Liver (tissue), 9 donors: ENCODE data around the gene CACNB4. TPM values are rescaled to one million over a fixed set of nuclear protein-coding genes. Genes with fewer than 3 reads are reported as not detected.

ENCODE experiments used
- DNase-seq: peaks from one replicate; pipeline ENCODE4 v3.0.0-alpha.2; 2017; ENCODE audit warnings: low spot score
- H3K27ac ChIP-seq, 2 donors: one replicate each; pipeline ENCODE4 v1.7.0; 2013; ENCODE audit warnings: inconsistent platforms in 2 of 2, low read length in 2 of 2, control low read depth in 1 of 2, low read depth in 1 of 2, mild to moderate bottlenecking in 1 of 2
- H3K27me3 ChIP-seq, 4 donors: one replicate each; pipeline versions ENCODE4 v1.6.1 to v1.7.0; 2013; ENCODE audit warnings: low read length in 3 of 4, inconsistent platforms in 1 of 4, mild to moderate bottlenecking in 1 of 4, moderate library complexity in 1 of 4; ENCODE audit not compliant: control insufficient read depth in 4 of 4, insufficient read depth in 4 of 4
- H3K36me3 ChIP-seq, 4 donors: one replicate each; pipeline versions ENCODE4 v1.6.1 to v1.7.0; 2013; ENCODE audit warnings: low read length in 3 of 4, mild to moderate bottlenecking in 3 of 4, low read depth in 1 of 4, moderate library complexity in 1 of 4; ENCODE audit not compliant: control insufficient read depth in 4 of 4, insufficient read depth in 3 of 4
- H3K4me1 ChIP-seq, 4 donors: one replicate each; pipeline versions ENCODE4 v1.6.1 to v1.7.0; 2013; ENCODE audit warnings: low read length in 3 of 4, mild to moderate bottlenecking in 3 of 4, moderate library complexity in 1 of 4; ENCODE audit not compliant: control insufficient read depth in 4 of 4, insufficient read depth in 4 of 4
- H3K4me3 ChIP-seq, 3 donors: one replicate each; pipeline versions ENCODE4 v1.6.1 to v1.7.0; 2013; ENCODE audit warnings: low read length in 3 of 3, control low read depth in 1 of 3, low read depth in 1 of 3, mild to moderate bottlenecking in 1 of 3
- H3K9ac ChIP-seq, 2 donors: one replicate each; pipeline ENCODE4 v1.7.0; 2013; ENCODE audit warnings: low read length in 2 of 2, mild to moderate bottlenecking in 2 of 2, moderate library complexity in 2 of 2, control low read depth in 1 of 2, low read depth in 1 of 2
- H3K9me3 ChIP-seq, 4 donors: one replicate each; pipeline versions ENCODE4 v1.6.1 to v1.7.0; 2013; ENCODE audit warnings: low read length in 3 of 4; ENCODE audit not compliant: control insufficient read depth in 4 of 4
- ATF3 ChIP-seq: IDR thresholded peaks from 2 replicates; pipeline ENCODE4 v1.6.1; 2016; ENCODE audit warnings: antibody characterized with exemption
- CTCF ChIP-seq: fragments of 150-350 bp; IDR thresholded peaks from 2 replicates; pipeline ENCODE4 v1.5.1; 2017; ENCODE audit warnings: improper control_type of control experiment, low read depth, low read length; ENCODE audit not compliant: missing input control
- FOXA1 ChIP-seq: IDR thresholded peaks from 2 replicates; pipeline ENCODE4 v1.6.1; 2016; ENCODE audit warnings: antibody characterized with exemption
- FOXA2 ChIP-seq: IDR thresholded peaks from 2 replicates; pipeline ENCODE4 v1.6.1; 2016; ENCODE audit warnings: antibody characterized with exemption
- HNF4A ChIP-seq, 2 donors: conservative IDR thresholded peaks; 2 replicates each; pipeline ENCODE4 v1.6.1; 2016; ENCODE audit warnings: antibody characterized with exemption in 2 of 2, mild to moderate bottlenecking in 2 of 2
- HNF4G ChIP-seq: IDR thresholded peaks from 2 replicates; pipeline ENCODE4 v1.6.1; 2016; ENCODE audit warnings: antibody characterized with exemption
- JUND ChIP-seq, 2 donors: IDR thresholded peaks; 2 replicates each; pipeline ENCODE4 v1.6.1; 2016; ENCODE audit warnings: antibody characterized with exemption in 2 of 2
- MAX ChIP-seq: IDR thresholded peaks from 2 replicates; pipeline ENCODE4 v1.6.1; 2016; ENCODE audit warnings: antibody characterized with exemption
- NR2F2 ChIP-seq: IDR thresholded peaks from 2 replicates; pipeline ENCODE4 v1.6.1; 2016; ENCODE audit warnings: antibody characterized with exemption
- RAD21 ChIP-seq, 2 donors: IDR thresholded peaks; 2 replicates each; pipeline ENCODE4 v1.6.1; 2016; ENCODE audit warnings: antibody characterized with exemption in 2 of 2, mild to moderate bottlenecking in 2 of 2
- REST ChIP-seq: IDR thresholded peaks from 2 replicates; pipeline ENCODE4 v1.6.1; 2016; ENCODE audit warnings: antibody characterized with exemption, mild to moderate bottlenecking
- RXRA ChIP-seq, 2 donors: IDR thresholded peaks; 2 replicates each; pipeline ENCODE4 v1.6.1; 2017 to 2018; ENCODE audit warnings: antibody characterized with exemption in 2 of 2, mild to moderate bottlenecking in 1 of 2
- SP1 ChIP-seq: IDR thresholded peaks from 2 replicates; pipeline ENCODE4 v1.6.1; 2018; ENCODE audit warnings: antibody characterized with exemption, mild to moderate bottlenecking
- TAF1 ChIP-seq: conservative IDR thresholded peaks from 2 replicates; pipeline ENCODE4 v1.6.1; 2016; ENCODE audit warnings: antibody characterized with exemption, mild to moderate bottlenecking
- WGBS: extraction: QIAGEN DNeasy Blood & Tissue Kit; methylation state at CpG from one replicate; pipeline ENCODE4 v1.1.7; 2013; 5-methylcytosine and 5-hydroxymethylcytosine counted together
- polyA plus RNA-seq, 2 donors: library from polyadenylated mRNA; stranded (reverse) in 1 of 2; unstranded in 1 of 2; fragments of 200-250 nt in 1 of 2; fragments of >200 nt in 1 of 2; fragmentation: Nextera tagmentation in 1 of 2; extraction: Ambion mirVana in 1 of 2; gene quantifications; one replicate each; pipeline versions ENCODE4 v1.2.1 to v1.2.3, GENCODE V29; 2013 to 2015
- total RNA-seq, 2 donors: library from RNA; depleted of rRNA; stranded (reverse); fragments of >200 nt; gene quantifications; one replicate each; pipeline ENCODE4 v1.2.3, GENCODE V29; 2014
- donor health status: healthy.
- donor health status: healthy.
- donor health status: healthy.
- donor health status: healthy.
- donor health status: healthy.

CACNB4 gene
- total and polyA plus RNA-seq, 4 donors: 0.02 to 0.50 (median 0.21) TPM

- TF ChIP-seq HNF4A (conservative IDR thresholded peaks at IDR 0.05) (no peak), REST (no peak), FOXA2 (no peak), HNF4G (no peak), TAF1 (no peak), JUND (IDR thresholded peaks at IDR 0.05) (no peak), CTCF (no peak), FOXA1 (no peak), RXRA (IDR thresholded peaks at IDR 0.05) (no peak), ATF3 (no peak), RAD21 (IDR thresholded peaks at IDR 0.05) (no peak), MAX (no peak), SP1 (no peak), NR2F2 (no peak)
- H3K27me3 ChIP-seq: no peaks in the 10 kb centered on the region
- WGBS: 50% methylated on average over 2 of the region's 2 CpGs
- DNase-seq: no peak
- no peak overlapping the region for H3K4me3 ChIP-seq
- no peak overlapping the region for H3K9ac ChIP-seq
- no peaks in the 10 kb centered on the region for H3K4me1 ChIP-seq
- no peak overlapping the region for H3K27ac ChIP-seq
- no peaks in the 10 kb centered on the region for H3K36me3 ChIP-seq
- no peaks in the 10 kb centered on the region for H3K9me3 ChIP-seq
Observed at GRCh38 chr2:151928380-151928779, 170.5 kb downstream of the CACNB4 start.

- no peaks in the 10 kb centered on the region for H3K27me3 ChIP-seq
- no peaks in the 10 kb centered on the region for H3K36me3 ChIP-seq
- 84% methylated on average over 7 of the region's 7 CpGs for WGBS
- no peak overlapping the region for H3K27ac ChIP-seq
- no peak overlapping the region for H3K4me3 ChIP-seq
- H3K9me3 ChIP-seq: no peaks in the 10 kb centered on the region
- H3K9ac ChIP-seq: no peak overlapping the region
- no peaks in the 10 kb centered on the region for H3K4me1 ChIP-seq
- TF ChIP-seq MAX: no peak
- DNase-seq: no peak
Observed at GRCh38 chr2:151927501-151928221, 171.2 kb downstream of the CACNB4 start.
